Spleen (tissue), 11 donors: ENCODE data around the gene XPNPEP2. TPM values are rescaled to one million over a fixed set of nuclear protein-coding genes. Genes with fewer than 3 reads are reported as not detected.

Source experiments
- DNase-seq: peaks from one replicate; pipeline ENCODE4 v3.0.0-alpha.2; 2020
- H3K27ac ChIP-seq, 8 donors: fragments of 200-600 bp; sonication (generic) in 7 of 8; 1 replicate in 4 of 8; 2 replicates in 4 of 8; pipeline versions ENCODE4 v1.5.0 to v1.8.0; 2016 to 2021; ENCODE audit warnings: inconsistent platforms in 4 of 8, mild to moderate bottlenecking in 4 of 8, moderate library complexity in 1 of 8
- H3K27me3 ChIP-seq, 7 donors: fragments of 200-600 bp; sonication (generic) in 6 of 7; replicated peaks in 1 of 7; 1 replicate in 4 of 7; 2 replicates in 3 of 7; pipeline versions ENCODE4 v1.5.0 to v1.8.0; 2016 to 2021; ENCODE audit warnings: inconsistent platforms in 3 of 7, mild to moderate bottlenecking in 1 of 7
- H3K36me3 ChIP-seq, 6 donors: fragments of 200-600 bp; sonication (generic) in 5 of 6; 1 replicate in 4 of 6; 2 replicates in 2 of 6; pipeline versions ENCODE4 v1.5.0 to v1.8.0; 2016 to 2021; ENCODE audit warnings: inconsistent platforms in 2 of 6
- H3K4me1 ChIP-seq, 6 donors: fragments of 200-600 bp; sonication (generic) in 5 of 6; 1 replicate in 3 of 6; 2 replicates in 3 of 6; pipeline versions ENCODE4 v1.5.0 to v1.8.0; 2016 to 2021; ENCODE audit warnings: inconsistent platforms in 3 of 6
- H3K4me3 ChIP-seq, 8 donors: fragments of 200-600 bp; sonication (generic) in 7 of 8; 1 replicate in 4 of 8; 2 replicates in 4 of 8; pipeline versions ENCODE4 v1.5.0 to v1.8.0; 2016 to 2021; ENCODE audit warnings: inconsistent platforms in 4 of 8, mild to moderate bottlenecking in 4 of 8, moderate library complexity in 2 of 8
- H3K9me3 ChIP-seq, 8 donors: fragments of 200-600 bp; sonication (generic) in 7 of 8; 1 replicate in 4 of 8; 2 replicates in 4 of 8; pipeline versions ENCODE4 v1.5.0 to v1.8.0; 2016 to 2021; ENCODE audit warnings: inconsistent platforms in 4 of 8
- CTCF ChIP-seq, 11 experiments: fragments of 200-600 bp in 7 of 11; fragments of 450-650 bp in 4 of 11; sonication (generic) in 4 of 11; IDR thresholded peaks in 8 of 11; conservative IDR thresholded peaks in 3 of 11; 1 replicate in 7 of 11; 2 replicates in 4 of 11; pipeline versions ENCODE4 v1.4.0 to v1.8.0; 2016 to 2021; ENCODE audit warnings: antibody characterized with exemption in 11 of 11, inconsistent platforms in 4 of 11, mild to moderate bottlenecking in 1 of 11
- POLR2A ChIP-seq, 3 donors: fragments of 450-650 bp; IDR thresholded peaks; one replicate each; pipeline ENCODE4 v1.5.1; 2017; ENCODE audit warnings: antibody characterized with exemption in 3 of 3, mild to moderate bottlenecking in 1 of 3
- POLR2AphosphoS5 ChIP-seq, 3 donors: sonication (generic); formaldehyde crosslinking; IDR thresholded peaks; one replicate each; pipeline ENCODE4 v1.5.1; 2017; ENCODE audit warnings: antibody characterized with exemption in 3 of 3
- WGBS, 5 donors: extraction: QIAGEN DNeasy Blood & Tissue Kit in 3 of 5; methylation state at CpG; one replicate each; pipeline versions ENCODE4 v1.1.5 to v1.1.7; 2013 to 2018; 5-methylcytosine and 5-hydroxymethylcytosine counted together
- intact Hi-C: fragments of 100-400 bp; cut with DNase I; formaldehyde crosslinking; loops from one replicate; pipeline ENCODE4 v1.15.0; 2023; ENCODE audit warnings: low total_unique reads
- polyA plus RNA-seq, 3 donors: library from polyadenylated mRNA; stranded (reverse); fragments of 200-250 nt; gene quantifications; one replicate each; pipeline ENCODE4 v1.2.1, GENCODE V29; 2013
- total RNA-seq, 7 donors: library from RNA; depleted of rRNA in 3 of 7; stranded (reverse); fragments of >200 nt in 3 of 7; fragmentation: NEBNext Ultra II Directional in 4 of 7; extraction: Animal tissue kit (Norgen Biotek cat#: 25700) in 4 of 7; gene quantifications; one replicate each; pipeline versions ENCODE4 v1.1.0 to v1.2.1, GENCODE V29; 2016 to 2021
- donor health status: healthy with polysubstance abuse.
- donor health status: DM: no; HTN: no; CAD: no; lungs with moderate emphysema.
- donor health status: DM: no; HTN: no; CAD: no.
- donor health status: Bipolar disorder and iron deficiency.
- donor health status: healthy.
- donor health status: DM: no; HTN: no; CAD: no.
- donor health status: DM: yes; HTN: yes; CAD: no.

Gene XPNPEP2
- total and polyA plus RNA-seq, 10 donors = 0.09 to 0.74 (median 0.21) TPM

- DNase-seq = no peak
- no peak for TF ChIP-seq POLR2AphosphoS5 (IDR thresholded peaks at IDR 0.05)
- Histone ChIP-seq H3K4me1 (no peaks in the 10 kb centered on the region), H3K4me3 (no peak overlapping the region), H3K27ac (no peak overlapping the region), H3K9me3 (peaks cover 0 to 7% (median 0%) of the 10 kb centered on the region in 8 donors), H3K27me3 (no peaks in the 10 kb centered on the region), H3K36me3 (no peaks in the 10 kb centered on the region)
- WGBS, 5 donors = 49 to 81% (median 65%) methylated on average over 5 to 7 of the region's 7 CpGs
- intact Hi-C loops = no loop called here
Observed at GRCh38 chrX:129706400-129707072, 32.2 kb upstream of the XPNPEP2 start.

GRCh38 chrX:129714581-129714980 lies 24.2 kb upstream of the XPNPEP2 start:
- no peaks in the 10 kb centered on the region for H3K36me3 ChIP-seq
- no peak overlapping the region for H3K4me3 ChIP-seq
- no peaks in the 10 kb centered on the region for H3K4me1 ChIP-seq
- H3K27ac ChIP-seq = no peak overlapping the region
- 78 to 99% (median 90%) methylated on average over 3 to 4 of the region's 4 CpGs for WGBS, 5 donors
- H3K9me3 ChIP-seq = no peaks in the 10 kb centered on the region
- no peak for TF ChIP-seq CTCF (IDR thresholded peaks at IDR 0.05 in 8 of 11, conservative IDR thresholded peaks at IDR 0.05 in 3 of 11)
- TF ChIP-seq POLR2A (IDR thresholded peaks at IDR 0.05) = no peak
- TF ChIP-seq POLR2AphosphoS5 (IDR thresholded peaks at IDR 0.05) = no peak
- DNase-seq = no peak
- H3K27me3 ChIP-seq = no peaks in the 10 kb centered on the region
- intact Hi-C loops = no loop called here

- 68 to 94% (median 87%) methylated on average over 4 of the region's 4 CpGs for WGBS, 5 donors
- intact Hi-C loops = no loop called here
- no peaks in the 10 kb centered on the region for H3K36me3 ChIP-seq
- no peak for DNase-seq
- no peaks in the 10 kb centered on the region for H3K9me3 ChIP-seq
- H3K4me1 ChIP-seq = no peaks in the 10 kb centered on the region
- H3K27me3 ChIP-seq = no peaks in the 10 kb centered on the region
- H3K27ac ChIP-seq = no peak overlapping the region
- H3K4me3 ChIP-seq = no peak overlapping the region
- no peak for TF ChIP-seq CTCF (IDR thresholded peaks at IDR 0.05 in 8 of 11, conservative IDR thresholded peaks at IDR 0.05 in 3 of 11)
- no peak for TF ChIP-seq POLR2AphosphoS5 (IDR thresholded peaks at IDR 0.05)
Observed at GRCh38 chrX:129716507-129716906, 22.3 kb upstream of the XPNPEP2 start.

- intact Hi-C loops = no loop called here
- no peaks in the 10 kb centered on the region for H3K27me3 ChIP-seq
- WGBS, 5 donors = 77 to 100% (median 89%) methylated on average over 5 of the region's 5 CpGs
- H3K9me3 ChIP-seq = no peaks in the 10 kb centered on the region
- TF ChIP-seq POLR2AphosphoS5 (IDR thresholded peaks at IDR 0.05) = no peak
- no peak for TF ChIP-seq POLR2A (IDR thresholded peaks at IDR 0.05)
- TF ChIP-seq CTCF (IDR thresholded peaks at IDR 0.05 in 8 of 11, conservative IDR thresholded peaks at IDR 0.05 in 3 of 11) = no peak
- no peak for DNase-seq
- no peak overlapping the region for H3K27ac ChIP-seq
- no peak overlapping the region for H3K4me3 ChIP-seq
- peaks cover 0 to 7% (median 0%) of the 10 kb centered on the region in 6 donors for H3K4me1 ChIP-seq
- no peaks in the 10 kb centered on the region for H3K36me3 ChIP-seq
Observed at GRCh38 chrX:129717892-129718291, 20.9 kb upstream of the XPNPEP2 start.
